Activated CD8-positive, alpha-beta memory T cell treated with anti-CD3 and anti-CD28 coated beads for 48 hours (primary cell): ENCODE results near the gene CDCA7.
"Not testable (repeated sequence)": the region's sequence is repeated elsewhere in the genome, so short reads cannot be mapped to it uniquely, and the experiment has no call there.

Experiments used
- DNase-seq, 3 experiments: peaks; one replicate each; pipeline ENCODE4 v3.0.0-alpha.2; 2020; ENCODE audit warnings: low read depth in 2 of 3, low spot score in 2 of 3

The CDCA7 gene

GRCh38 chr2:173401716-173402326 lies 47.1 kb downstream of the CDCA7 start:
- no peak for DNase-seq

- DNase-seq = peak; percentile 29 to 61 (median 40)
Observed at GRCh38 chr2:173402405-173402974, 47.8 kb downstream of the CDCA7 start.

GRCh38 chr2:173404841-173405750 lies 50.4 kb downstream of the CDCA7 start:
- no peak for DNase-seq

- no peak for DNase-seq
Observed at GRCh38 chr2:173407176-173407575, 52.5 kb downstream of the CDCA7 start.

GRCh38 chr2:173407646-173408045 lies 53.0 kb downstream of the CDCA7 start:
- DNase-seq = no peak

- DNase-seq = no peak
Observed at GRCh38 chr2:173410579-173410978, 55.9 kb downstream of the CDCA7 start.

- DNase-seq = no peak
Observed at GRCh38 chr2:173412628-173413027, 58.0 kb downstream of the CDCA7 start.

- no peak for DNase-seq
Observed at GRCh38 chr2:173414823-173415322, 60.2 kb downstream of the CDCA7 start.

GRCh38 chr2:173415431-173416381 lies 61.0 kb downstream of the CDCA7 start:
- no peak for DNase-seq

- not testable (repeated sequence) for DNase-seq
Observed at GRCh38 chr2:173416415-173417152, 61.9 kb downstream of the CDCA7 start.

- DNase-seq = no peak
Observed at GRCh38 chr2:173417341-173417740, 62.7 kb downstream of the CDCA7 start.

- no peak for DNase-seq
Observed at GRCh38 chr2:173417802-173418201, 63.1 kb downstream of the CDCA7 start.
